Endometrial microvascular endothelial cells (primary cell): ENCODE measurements around the gene TNP1. TPM values are rescaled to one million over a fixed set of nuclear protein-coding genes. Genes with fewer than 3 reads are reported as not detected.

Experiments used
- in situ Hi-C: cut with HindIII; loops from 2 replicates; pipeline ENCODE4 v1.10.0; 2017; ENCODE audit warnings: low sequenced_read_pairs, low pct_unique_long_range_greater_than_20kb; ENCODE audit errors: inconsistent ontology term
- total RNA-seq: library from RNA; depleted of rRNA; stranded (reverse); fragments of >200 nt; gene quantifications from one replicate; pipeline ENCODE4 v1.2.3, GENCODE V29; 2015; ENCODE audit errors: inconsistent ontology term

TNP1 gene
- total RNA-seq, 1 donor from 2014 or later: not detected

DNA sequence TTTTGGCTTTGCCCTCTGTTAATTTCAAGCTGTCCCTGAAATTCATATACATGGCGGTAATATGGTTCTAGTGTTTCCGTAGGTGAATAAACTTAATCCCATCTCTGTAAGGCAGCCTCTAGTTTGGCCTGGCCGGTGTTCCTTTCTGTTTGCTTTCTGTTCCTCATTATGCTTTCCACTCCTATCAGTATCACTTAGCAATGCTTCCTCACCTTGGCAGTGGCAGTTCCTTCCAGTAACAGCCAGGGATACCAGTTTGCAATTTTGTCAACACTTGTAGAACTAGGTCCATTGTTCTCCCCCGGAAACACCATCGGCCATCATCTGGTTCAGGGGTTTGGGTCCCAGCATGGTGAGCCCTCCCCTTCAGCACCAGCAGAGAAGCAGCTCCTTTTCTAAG, 18.2 kb upstream of the TNP1 start:
- in situ Hi-C loops: no loop called here

DNA sequence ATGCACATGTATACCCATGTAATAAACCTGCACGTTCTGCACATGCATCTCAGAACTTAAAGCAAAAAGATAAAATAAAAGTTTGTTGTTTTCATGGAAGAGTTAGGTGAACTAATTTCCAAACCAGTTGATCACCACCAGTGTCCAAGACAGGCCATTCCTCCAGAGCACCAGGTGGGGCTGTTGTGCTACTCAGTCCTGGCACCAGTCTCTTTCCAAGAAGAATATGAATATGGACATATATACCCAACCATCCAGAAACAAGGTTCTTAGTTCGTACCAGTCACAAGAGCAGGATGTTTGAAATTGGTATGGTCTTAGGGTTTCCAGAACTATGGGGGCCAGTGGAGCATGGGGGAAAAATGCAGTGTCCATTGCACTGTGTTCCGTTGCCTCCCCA, 17.2 kb upstream of the TNP1 start:
- in situ Hi-C loops: no loop called here

DNA sequence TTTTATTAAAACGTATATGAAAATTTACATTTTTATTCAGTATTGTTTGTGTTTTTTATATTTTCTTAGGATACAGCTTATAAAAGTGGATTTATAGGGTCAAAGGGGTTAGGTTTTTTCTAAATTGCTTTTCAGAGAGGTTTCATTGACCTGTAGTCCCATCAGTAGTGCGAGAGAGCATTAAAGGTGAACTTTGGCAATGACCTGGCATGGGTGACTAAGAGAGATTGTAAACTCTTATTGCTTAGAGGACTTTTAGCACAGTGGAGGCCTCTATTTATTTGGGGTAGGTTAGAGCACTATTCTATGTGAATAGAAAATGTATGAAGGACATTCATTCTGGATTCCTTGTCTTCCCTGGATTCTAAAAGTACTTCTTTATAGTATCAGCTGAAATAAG, 16.0 kb upstream of the TNP1 start:
- in situ Hi-C loops: no loop called here

DNA sequence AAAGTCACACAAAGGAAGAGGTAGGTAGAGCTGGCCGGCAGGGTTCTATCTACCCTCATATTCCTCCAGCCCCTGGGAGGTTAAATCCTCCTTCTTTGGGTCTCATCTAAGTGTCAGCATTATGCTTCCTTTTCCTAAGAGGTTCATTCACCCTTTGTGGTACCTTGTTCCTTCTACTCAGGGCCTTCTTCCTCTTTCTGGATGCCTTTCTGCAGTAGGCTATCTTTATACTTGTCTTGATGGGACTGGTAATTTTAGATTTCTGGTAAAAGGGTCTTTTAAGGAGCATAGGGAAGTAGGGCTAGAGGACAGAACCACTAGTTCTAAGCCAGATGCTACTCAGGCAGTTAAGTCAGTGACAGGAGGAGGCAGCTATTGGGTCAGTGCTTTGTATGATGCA, 13.7 kb upstream of the TNP1 start:
- in situ Hi-C loops: no loop called here

DNA sequence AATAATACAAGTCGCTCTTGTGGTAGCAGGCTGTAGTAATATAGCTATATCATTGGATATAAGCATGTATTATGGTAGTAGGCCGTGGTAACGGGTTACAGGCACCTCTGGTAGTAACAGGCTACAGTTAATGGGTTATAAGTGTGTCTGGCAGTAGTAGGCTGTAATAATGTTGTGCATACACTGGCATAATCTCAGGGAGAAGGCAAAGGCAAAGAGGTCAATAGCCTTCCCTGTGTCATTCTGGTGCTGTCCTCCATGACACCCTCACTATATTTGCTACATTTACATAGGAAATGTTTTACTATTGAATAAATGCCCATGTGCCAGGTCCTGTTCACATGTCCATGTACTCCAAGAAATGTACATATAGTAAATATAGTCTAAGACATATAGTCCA, 12.8 kb upstream of the TNP1 start:
- in situ Hi-C loops: no loop called here

DNA sequence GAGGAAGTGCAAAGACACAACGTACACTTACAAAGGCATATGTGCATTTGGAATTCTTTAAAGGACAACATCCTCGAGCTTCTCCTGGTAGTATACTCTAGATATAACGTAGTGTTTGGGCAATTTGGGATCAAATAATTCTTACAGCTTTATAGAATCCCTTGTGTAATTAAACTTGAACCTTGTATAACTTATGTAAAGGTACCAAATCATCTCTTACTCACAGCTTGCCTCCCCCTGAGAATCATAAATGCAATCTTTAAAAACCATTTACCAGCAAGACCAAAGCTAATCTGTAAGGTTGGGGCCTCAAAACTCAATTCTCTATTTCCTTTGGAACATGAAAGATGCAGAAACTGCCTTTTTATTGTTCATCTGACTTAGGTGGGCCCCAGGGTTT, 12.2 kb upstream of the TNP1 start:
- in situ Hi-C loops: no loop called here

DNA sequence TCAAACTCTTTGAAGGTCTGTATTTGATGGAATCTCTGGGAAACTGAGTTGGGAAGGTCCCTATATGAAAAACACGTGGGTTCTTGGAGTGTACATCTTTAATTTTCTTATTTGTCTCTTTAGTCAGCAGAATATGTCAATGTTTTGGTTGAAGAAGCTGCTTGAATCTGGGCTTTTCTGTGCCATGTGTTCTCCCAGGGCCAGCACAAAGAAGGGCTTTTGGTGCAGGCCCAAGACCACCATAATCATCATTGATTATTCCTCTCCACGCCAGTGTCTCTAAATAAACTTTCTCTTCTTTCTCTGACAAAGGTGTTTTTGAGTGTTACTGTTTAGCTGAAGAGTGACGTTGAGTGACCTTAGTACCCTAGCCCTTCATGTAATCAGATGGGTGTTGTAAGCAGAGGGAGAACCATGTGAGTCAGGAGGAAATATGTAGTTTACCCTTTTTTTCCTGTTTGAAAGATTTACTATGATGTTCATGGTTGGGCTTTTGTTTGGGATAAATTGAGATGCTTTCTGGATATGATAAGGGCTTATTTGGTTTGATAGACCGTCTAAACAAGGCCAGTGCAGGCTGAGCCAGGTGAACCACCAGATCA, 11.6 kb upstream of the TNP1 start:
- in situ Hi-C loops: no loop called here

DNA sequence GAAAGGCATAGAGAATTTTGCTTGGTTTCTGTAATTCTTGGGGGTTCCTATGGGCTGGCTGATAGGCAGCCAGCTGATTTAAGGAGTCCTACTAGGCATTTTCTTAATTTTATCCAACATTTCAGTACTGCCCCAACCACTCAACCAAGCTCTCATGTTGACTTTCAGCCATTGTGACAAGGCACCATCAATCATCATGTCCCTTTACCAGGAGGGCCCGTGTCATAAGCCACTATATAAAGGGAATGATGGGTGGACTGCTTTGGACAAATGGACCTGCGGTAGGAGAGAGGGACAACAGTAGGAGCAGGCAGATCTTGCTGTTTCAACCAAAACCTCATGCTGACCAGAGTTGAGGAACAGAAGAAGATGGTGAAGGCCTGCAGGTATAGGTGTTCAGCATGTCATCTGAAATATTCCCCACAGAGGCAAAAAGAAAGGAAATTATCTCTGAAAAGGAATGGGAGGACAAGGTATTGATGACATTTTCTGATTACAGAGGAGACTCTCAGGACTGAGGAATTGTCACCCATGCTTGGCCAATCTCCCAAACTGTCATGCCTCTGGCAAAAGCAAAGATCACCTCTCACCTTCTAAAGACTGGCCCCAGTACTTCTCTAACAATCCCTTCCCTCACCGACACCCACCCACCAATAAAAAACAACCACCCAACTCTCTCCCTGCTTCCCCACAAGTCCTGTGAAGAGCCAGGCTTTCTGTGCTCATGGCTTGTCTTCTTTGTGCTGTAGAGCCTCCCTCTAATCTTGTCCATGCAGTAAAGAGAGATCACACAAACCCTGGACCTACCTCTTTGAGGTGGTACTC, 10.9 kb upstream of the TNP1 start:
- in situ Hi-C loops: no loop called here

DNA sequence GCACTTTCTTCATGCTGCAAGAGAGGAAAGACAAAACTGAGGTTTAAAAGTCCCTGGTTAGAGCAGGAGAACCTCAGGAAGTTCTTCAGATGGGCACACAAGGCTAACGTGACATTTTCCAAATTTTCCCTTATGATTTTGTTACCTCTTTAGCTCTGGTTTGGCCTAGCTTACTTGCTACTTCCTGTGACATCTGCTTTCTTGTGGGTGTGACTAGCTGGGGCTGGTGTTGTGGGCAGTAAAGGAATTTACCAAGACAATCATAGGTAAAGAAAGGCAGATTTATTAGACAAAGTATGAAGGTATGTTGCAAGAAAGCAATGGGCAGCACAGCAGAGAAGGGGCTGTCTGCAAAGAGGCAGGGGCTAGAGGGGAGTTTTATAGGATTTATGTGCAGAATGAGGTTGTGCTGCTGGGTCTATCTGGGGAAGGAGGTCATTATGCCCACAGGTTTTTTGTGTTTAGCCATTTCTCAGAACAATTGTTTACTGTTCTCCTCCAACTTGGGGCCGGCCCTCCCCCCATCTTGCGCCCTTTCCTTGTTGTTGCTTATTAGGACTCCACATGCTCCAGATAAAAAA, 6.7 kb upstream of the TNP1 start:
- in situ Hi-C loops: no loop called here

DNA sequence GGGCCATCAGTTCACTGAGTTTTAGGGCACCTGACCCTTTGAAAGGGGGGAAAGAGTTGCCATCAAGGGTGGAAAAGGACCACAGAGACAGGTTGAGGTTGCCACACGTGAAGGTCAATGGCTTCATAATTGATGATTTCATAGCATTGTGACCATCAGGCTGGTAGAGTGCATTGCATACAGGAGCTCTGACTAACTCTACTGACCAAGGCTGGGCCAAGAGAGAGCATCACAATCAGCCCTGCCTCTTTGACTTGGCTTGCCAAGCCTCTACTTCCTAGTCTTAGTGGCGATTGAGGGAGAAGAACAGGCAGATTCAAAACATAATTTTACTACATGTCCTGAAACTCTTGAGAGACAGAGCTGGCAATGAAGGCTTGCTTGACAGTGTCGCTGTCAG, 5.8 kb upstream of the TNP1 start:
- in situ Hi-C loops: no loop called here

DNA sequence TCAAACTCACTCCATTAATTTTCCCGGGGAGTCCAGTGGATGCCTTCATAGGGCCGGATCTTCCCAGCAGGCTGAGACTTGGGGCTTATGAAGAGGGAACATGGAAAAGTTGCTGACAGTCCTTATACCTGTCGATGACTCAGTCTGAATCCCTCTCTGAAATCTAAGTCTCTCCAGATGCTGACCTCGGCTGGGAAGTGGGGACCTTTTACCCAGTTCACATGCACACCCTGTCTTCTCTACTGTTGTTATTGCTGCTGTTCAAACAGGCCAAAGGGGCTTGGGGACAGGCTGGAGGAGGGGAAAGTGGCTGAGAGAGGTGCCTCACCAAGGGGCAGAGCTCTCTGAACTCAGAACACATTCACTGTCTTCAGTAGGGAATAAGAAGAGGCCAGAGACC, 4.1 kb upstream of the TNP1 start:
- in situ Hi-C loops: no loop called here

DNA sequence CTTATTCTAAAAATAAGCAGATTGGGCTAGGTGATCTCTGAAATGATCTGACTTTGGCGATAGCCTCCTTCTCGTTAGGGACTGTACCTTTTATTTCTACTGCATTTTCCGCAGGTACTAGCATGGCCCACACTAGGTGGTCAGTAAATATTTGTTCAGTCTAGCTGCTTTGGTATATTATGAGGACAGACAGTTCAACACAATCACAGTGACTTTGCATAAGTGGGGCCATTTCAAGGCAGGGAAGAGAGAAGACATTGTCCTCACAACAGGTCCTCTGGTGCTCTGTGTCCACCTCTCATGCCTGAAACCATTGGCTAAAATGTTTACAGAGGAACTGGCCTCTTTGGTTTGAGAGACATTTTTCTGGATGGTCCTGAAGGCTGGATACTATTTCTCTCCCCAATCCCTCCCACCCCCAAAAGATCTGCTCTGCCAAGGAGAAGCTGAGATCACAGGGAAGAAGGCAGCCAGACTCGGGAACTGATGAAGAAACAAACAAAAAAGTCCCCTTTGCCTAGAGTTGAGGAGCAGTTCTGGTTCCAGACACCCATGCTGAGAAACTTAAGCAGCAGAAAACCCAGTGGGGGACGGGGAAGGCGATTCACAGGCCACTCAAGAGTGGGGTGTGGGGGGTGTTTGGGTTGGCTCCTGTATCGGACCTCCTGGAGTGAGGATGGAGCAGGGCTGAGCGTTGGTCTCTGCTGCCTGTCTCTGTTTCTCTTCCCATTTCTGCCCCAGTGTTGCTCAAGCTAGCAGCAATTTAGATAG, 2.9 kb upstream of the TNP1 start:
- in situ Hi-C loops: no loop called here

DNA sequence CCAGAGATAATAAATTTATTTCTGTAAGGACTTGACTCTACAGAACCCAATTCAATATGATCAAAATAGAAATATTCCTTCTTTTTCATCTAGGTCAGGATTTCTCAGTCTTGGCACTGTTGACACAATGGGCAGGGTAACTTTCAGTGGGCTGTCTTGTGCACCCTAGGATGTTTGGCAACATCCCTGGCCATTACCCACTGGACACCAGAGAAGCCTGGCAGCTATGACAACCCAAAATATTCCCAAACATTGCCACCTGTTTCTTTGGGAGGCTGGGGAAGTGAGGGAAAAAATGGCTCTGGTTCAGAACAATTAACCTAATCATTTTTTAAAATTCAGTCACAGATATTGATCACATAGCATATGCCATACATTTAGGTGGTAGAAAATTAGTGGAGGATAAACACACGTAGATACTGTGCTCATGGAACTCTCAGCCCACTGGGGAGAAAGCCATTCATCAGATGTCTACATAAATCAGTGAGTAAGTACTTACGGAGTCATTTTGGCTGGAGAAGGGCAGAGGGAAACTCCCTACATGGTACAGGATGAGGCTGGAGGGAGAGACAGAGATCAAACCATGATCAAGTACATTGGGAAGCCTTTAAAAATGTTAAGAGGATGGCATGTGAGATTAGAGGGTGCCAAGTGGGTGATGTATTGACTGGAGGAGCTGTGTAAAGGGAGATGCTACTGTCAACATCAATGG, 718 bp upstream of the TNP1 start:
- in situ Hi-C loops: no loop called here

DNA sequence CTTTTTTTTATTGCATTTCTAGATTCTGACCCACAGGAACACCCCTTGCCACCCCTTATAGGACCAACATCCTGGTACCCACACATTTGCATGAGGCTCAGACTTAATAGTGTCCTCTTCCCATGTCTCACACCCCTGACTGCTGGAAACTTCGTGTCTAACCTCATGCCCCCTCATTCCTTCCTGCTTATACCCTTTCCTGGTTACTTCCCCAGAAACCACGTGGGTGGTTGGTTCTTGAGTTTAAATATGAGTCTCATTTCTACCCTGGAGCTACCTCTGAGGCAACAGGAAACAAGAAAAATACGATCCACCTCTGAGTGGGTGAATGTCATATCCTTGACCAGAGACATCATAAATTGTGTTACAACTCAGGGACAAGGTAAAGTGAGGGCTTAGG, 1.6 kb downstream of the TNP1 start:
- in situ Hi-C loops: no loop called here

DNA sequence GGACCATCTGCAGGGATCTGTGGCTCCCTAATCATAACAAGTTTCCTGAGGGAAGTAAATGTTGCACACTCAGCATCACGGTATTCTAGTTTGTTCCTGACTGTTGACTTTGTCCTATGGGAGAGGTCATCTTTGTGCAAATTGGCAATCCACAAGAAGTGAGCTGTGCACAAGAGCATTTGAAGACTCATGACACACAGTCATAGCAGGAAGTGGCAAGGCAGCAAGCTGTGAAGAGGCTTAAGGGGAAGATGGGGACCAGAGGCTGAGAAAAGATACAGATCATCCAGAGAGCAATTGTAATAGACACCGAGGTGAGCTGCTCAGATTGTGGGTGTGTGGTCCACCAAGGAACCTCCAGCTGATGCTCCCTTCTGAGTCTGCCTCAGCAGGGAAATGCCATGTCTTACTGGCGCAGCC, 2.7 kb downstream of the TNP1 start:
- in situ Hi-C loops: no loop called here

DNA sequence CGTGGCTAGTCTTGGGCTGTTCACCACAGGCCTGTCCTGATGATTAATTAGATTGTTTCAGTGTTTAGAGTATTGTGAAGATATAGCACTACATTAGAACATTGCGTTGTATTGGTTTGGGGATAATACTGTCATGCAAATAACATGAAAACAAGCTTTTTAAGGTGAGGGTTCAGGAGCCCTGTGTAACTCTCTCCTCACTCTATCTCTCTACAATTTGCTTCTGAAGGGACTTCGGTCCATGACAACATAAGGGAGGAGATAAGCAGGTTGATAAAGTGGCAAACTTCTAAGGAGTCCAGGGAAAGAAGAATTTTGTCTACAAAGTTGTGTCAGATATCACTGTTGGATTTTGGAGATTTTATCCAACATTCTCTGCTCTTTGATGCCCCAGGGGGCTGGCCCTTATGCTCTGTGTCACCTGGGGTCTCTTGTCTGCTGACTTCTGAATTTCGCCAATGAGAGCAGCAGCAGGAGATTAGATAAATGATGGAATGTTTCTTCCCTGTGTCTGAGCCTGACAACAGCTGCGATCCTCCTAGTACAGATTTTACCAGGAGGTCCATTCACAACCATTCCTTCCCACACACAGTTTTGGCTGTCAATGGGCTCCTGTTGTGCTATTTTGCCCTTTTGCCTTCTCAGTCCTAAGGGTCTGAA, 3.3 kb downstream of the TNP1 start:
- in situ Hi-C loops: no loop called here

DNA sequence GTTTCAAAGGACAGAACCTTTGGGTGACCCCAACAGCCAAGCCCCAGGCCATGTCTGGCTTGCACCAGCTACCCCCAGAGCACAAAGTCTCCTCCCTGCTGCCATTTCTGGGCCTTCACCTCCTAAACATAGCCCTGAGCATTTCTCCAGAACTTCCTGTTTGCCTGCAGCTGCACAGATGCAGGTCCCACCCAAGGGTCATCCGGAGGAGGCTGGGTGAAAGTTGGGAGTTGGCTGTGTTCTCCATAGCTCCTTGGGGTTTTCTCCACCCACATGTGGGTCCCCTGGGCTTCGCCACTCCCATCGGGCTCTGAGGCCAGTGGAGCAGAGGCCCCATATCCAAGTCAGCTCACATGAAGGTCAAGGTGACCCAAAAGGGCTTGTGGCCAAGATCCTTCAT, 4.3 kb downstream of the TNP1 start:
- in situ Hi-C loops: no loop called here

DNA sequence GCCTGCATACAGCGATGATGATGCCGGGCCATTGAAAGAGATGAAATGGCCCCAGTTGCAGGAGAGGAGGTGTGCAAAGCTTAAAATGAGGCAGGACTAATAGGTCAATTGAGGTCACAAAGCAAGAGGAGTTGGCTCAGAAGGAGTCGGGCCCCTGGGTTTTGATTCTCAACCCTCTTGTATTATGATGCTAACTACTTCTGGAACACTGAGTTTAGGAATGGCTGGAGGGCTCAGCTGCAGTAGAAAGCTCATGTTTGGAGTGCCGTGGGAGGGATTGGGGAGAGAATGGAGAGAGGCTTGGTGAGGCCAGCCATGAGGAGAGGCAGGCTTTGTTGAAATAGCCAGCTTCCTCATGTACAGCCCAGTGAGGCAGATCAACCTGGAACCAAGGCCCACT, 4.8 kb downstream of the TNP1 start:
- in situ Hi-C loops: no loop called here
